Body of pancreas (tissue), 4 donors: ENCODE data around the gene CENPC.

Experiments used
- CTCF ChIP-seq, 7 experiments: fragments of 450-650 bp in 4 of 7; fragments of 200-600 bp in 3 of 7; sonication (generic) in 3 of 7; IDR thresholded peaks; one replicate each; pipeline ENCODE4 v1.5.1; 2016 to 2019; ENCODE audit warnings: antibody characterized with exemption in 7 of 7
- POLR2A ChIP-seq, 3 donors: fragments of 450-650 bp; IDR thresholded peaks; one replicate each; pipeline ENCODE4 v1.6.1; 2016; ENCODE audit warnings: antibody characterized with exemption in 3 of 3, mild to moderate bottlenecking in 2 of 3

- TF ChIP-seq POLR2A (IDR thresholded peaks at IDR 0.05) (no peak), CTCF (IDR thresholded peaks at IDR 0.05) (no peak)
These were observed 11.1 kb upstream of the CENPC start for GRCh38 chr4:67556436-67556835.
